Left lung (tissue), 10 donors: Measurements from ENCODE around the gene ARHGEF4. TPM values are rescaled to one million over a fixed set of nuclear protein-coding genes. Genes with fewer than 3 reads are reported as not detected.

ENCODE experiments used
- ATAC-seq: fragments of 200-7000 bp; cut with Tn5 transposase; one replicate; pipeline ENCODE4 v1.9.1; 2020; ENCODE audit warnings: moderate library complexity
- DNase-seq, 4 donors: peaks; one replicate each; pipeline ENCODE4 v3.0.0-alpha.2; 2013 to 2020
- H3K27ac ChIP-seq, 2 donors: fragments of 200-600 bp; sonication (generic) in 1 of 2; one replicate each; pipeline versions ENCODE4 v1.5.0 to v1.8.0; 2020 to 2021
- H3K27me3 ChIP-seq, 2 donors: fragments of 200-600 bp; sonication (generic) in 1 of 2; one replicate each; pipeline versions ENCODE4 v1.5.0 to v1.8.0; 2020 to 2021
- H3K36me3 ChIP-seq, 2 donors: fragments of 200-600 bp; sonication (generic) in 1 of 2; one replicate each; pipeline versions ENCODE4 v1.5.0 to v1.8.0; 2020 to 2021
- H3K4me1 ChIP-seq, 2 donors: fragments of 200-600 bp; one replicate each; pipeline ENCODE4 v1.8.0; 2021
- H3K4me3 ChIP-seq, 2 donors: fragments of 200-600 bp; sonication (generic) in 1 of 2; one replicate each; pipeline versions ENCODE4 v1.5.0 to v1.8.0; 2020 to 2021; ENCODE audit warnings: mild to moderate bottlenecking in 1 of 2
- H3K9me3 ChIP-seq, 2 donors: fragments of 200-600 bp; sonication (generic) in 1 of 2; one replicate each; pipeline versions ENCODE4 v1.5.0 to v1.8.0; 2020 to 2021
- intact Hi-C, 2 donors: fragments of 100-400 bp; cut with DNase I; formaldehyde crosslinking; loops; one replicate each; pipeline versions ENCODE4 v1.11.2 to v1.14.2; 2022
- polyA plus RNA-seq, 6 donors: library from polyadenylated mRNA; unstranded; fragments of 120-200 nt; gene quantifications; one replicate each; pipeline ENCODE4 v1.2.1, GENCODE V29; 2013; ENCODE audit not compliant: insufficient read length in 6 of 6
- total RNA-seq, 2 donors: library from RNA; stranded (reverse); fragmentation: NEBNext Ultra II Directional; extraction: Animal tissue kit (Norgen Biotek cat#: 25700); gene quantifications; one replicate each; pipeline ENCODE4 v1.2.1, GENCODE V29; 2021
- TF ChIP-seq, protein P1 (sequence below), 2 donors: fragments of 200-600 bp; sonication (generic) in 1 of 2; IDR thresholded peaks; one replicate each; pipeline versions ENCODE4 v1.5.0 to v1.8.0; 2021; ENCODE audit warnings: antibody characterized with exemption in 2 of 2
- donor health status: DM: no; HTN: yes; CAD: no.
- donor health status: DM: no; HTN: no; CAD: no.

Gene ARHGEF4
- total and polyA plus RNA-seq, 8 donors, result 1.7 to 4.3 (median 2.8) TPM

DNA sequence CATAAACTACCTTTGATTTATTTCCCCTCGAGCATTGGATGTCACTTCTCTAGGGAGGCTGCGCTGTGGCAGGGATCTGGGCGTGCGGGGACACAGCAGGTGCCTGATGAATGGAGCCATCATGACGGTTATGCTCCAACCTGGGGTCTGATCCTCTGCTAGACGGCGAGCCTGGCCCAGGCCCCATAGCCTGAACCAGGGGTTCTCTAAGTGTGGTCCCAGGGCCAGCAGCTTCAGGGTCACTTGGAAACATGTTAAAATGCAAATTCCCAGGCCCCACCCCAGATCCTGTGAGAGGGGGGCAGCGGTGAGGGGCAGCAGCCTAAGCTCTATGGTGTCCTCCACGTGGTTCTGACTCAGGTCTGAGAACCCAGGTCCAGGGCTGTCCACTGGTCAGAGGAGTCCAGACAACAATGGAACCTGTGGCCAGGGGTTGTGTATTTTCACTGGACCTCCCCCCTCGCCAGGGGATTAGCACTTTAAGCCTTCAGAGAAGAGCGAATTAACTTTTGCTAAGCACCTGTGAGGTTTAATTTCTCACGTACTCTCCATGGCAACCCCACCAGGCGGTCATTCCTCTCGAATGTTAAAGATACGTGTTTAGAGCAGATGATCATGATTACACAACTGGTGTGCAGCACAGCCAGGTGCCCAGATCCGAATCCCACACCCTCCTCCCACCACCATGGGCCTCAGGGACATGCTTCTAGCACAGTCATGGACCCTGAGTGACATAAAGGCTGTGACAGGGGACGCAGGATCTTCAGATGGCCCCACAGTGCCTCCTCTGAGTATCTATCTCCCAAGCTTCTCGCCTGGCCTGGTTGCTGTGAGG is 1.6 kb upstream of the ARHGEF4 start:
- no peak overlapping the region for H3K4me3 ChIP-seq
- H3K9me3 ChIP-seq, result no peaks in the 10 kb centered on the region
- peaks cover 38 to 84% of the 10 kb centered on the region in 2 donors for H3K27me3 ChIP-seq
- ATAC-seq, result no peak
- no peaks in the 10 kb centered on the region for H3K36me3 ChIP-seq
- intact Hi-C loops, result no loop called here
- peaks cover 0 to 11% of the 10 kb centered on the region in 2 donors for H3K4me1 ChIP-seq
- peak in 1 of 4 donors; percentile 49 for DNase-seq
- H3K27ac ChIP-seq, result no peak overlapping the region
- TF ChIP-seq, protein P1, sequence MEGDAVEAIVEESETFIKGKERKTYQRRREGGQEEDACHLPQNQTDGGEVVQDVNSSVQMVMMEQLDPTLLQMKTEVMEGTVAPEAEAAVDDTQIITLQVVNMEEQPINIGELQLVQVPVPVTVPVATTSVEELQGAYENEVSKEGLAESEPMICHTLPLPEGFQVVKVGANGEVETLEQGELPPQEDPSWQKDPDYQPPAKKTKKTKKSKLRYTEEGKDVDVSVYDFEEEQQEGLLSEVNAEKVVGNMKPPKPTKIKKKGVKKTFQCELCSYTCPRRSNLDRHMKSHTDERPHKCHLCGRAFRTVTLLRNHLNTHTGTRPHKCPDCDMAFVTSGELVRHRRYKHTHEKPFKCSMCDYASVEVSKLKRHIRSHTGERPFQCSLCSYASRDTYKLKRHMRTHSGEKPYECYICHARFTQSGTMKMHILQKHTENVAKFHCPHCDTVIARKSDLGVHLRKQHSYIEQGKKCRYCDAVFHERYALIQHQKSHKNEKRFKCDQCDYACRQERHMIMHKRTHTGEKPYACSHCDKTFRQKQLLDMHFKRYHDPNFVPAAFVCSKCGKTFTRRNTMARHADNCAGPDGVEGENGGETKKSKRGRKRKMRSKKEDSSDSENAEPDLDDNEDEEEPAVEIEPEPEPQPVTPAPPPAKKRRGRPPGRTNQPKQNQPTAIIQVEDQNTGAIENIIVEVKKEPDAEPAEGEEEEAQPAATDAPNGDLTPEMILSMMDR (IDR thresholded peaks at IDR 0.05), result no peak

DNA sequence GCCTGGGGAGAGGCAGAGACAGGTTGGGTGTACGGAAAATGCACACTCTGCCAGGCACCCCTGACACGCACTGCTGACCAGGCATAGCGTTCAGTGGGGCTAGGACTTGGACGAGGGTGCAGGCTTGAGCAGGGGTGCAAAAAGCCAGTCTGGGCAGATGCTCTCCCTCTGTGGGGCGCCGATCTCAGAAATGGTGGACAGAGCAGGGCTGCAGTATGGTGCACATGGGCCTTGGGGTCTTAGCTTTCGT is 1.0 kb upstream of the ARHGEF4 start:
- no peak overlapping the region for H3K4me3 ChIP-seq
- H3K36me3 ChIP-seq, result no peaks in the 10 kb centered on the region
- ATAC-seq (no peak), DNase-seq (peak in 1 of 4 donors; percentile 43)
- H3K4me1 ChIP-seq, result peaks cover 0 to 11% of the 10 kb centered on the region in 2 donors
- no peak overlapping the region for H3K27ac ChIP-seq
- TF ChIP-seq, protein P1 (IDR thresholded peaks at IDR 0.05), result no peak
- intact Hi-C loops, result no loop called here
- no peaks in the 10 kb centered on the region for H3K9me3 ChIP-seq
- peaks cover 38 to 90% of the 10 kb centered on the region in 2 donors for H3K27me3 ChIP-seq

DNA sequence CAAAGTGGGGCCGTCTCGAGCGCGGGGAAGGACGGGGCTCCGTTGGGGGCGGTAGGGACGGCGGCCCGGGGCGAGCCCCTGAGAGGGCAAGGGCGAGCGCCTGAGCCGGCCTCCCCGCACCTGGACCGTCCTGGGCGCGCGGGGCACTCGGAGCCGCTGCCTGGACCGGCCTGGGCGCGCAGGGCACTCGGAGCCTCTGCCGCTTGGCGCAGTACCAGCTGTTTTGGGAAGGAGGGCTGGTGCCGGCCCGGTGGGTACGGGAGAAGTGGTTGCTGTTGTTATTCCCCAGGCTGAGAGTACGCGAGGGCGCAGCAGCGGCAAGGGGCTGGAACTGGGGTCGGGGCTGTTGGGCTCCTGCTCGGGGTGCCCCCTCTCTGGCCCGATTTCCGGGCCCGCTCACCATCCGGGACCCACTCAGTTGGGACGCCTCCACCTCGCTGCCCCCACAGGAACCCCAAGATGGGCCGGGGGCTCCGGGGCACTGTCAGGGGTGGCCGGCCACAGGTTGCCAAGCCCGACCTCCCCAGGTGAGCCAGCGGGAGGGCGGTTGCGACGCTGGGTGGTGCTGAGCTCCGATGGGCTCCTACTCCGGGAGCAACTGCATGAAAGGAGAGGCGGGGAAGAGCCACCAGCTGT is 579 bp downstream of the ARHGEF4 start:
- Histone ChIP-seq H3K4me3 (peak overlapping the region in 1 of 2 donors; percentile 33), H3K9me3 (no peaks in the 10 kb centered on the region), H3K27ac (no peak overlapping the region), H3K27me3 (peaks cover 38 to 85% of the 10 kb centered on the region in 2 donors), H3K4me1 (peaks cover 0 to 11% of the 10 kb centered on the region in 2 donors), H3K36me3 (no peaks in the 10 kb centered on the region)
- intact Hi-C loops, result no loop called here
- DNase-seq (peak in 1 of 4 donors; percentile 70), ATAC-seq (peak; percentile 4)
- TF ChIP-seq, protein P1 (IDR thresholded peaks at IDR 0.05), result no peak

DNA sequence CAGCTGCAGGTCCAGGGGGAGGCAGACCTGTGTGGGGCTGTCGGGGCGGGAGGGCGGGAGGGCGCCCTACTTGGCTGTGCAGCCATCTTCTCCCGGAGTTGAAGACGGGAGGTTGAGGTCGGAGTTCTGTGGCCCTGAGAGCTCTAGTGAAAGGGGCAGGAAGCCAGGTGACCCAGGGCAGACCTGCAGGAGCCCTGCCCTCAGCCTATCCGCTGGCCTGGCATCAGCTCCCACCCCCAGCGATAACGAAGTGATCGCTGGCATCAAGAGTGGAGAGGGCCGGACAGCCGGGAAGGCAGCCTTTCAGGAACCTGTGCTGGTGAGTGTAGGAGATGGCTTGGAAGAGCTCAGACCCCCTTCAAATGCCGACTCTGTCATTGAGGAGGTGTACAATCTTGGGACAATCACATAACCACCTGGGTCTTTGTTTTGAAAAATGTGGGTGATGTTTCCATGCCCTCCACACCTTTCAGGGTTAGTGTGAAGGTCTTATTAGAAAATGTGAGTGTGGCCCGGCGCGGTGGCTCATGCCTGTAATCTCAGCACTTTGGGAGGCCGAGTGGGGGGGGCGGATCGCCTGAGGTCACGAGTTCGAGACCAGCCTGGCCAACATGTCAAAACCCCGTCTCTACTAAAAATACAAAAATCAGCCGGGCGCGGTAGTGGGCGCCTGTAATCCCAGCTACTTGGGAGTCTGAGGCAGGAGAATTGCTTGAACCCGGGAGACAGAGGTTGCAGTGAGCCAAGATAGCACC is 1.3 kb downstream of the ARHGEF4 start:
- intact Hi-C loops, result no loop called here
- no peak overlapping the region for H3K27ac ChIP-seq
- no peaks in the 10 kb centered on the region for H3K9me3 ChIP-seq
- DNase-seq (peak in 1 of 4 donors; percentile 45), ATAC-seq (no peak)
- H3K36me3 ChIP-seq, result no peaks in the 10 kb centered on the region
- TF ChIP-seq, protein P1 (IDR thresholded peaks at IDR 0.05), result no peak
- H3K4me3 ChIP-seq, result no peak overlapping the region
- H3K27me3 ChIP-seq, result peaks cover 38 to 84% of the 10 kb centered on the region in 2 donors
- peaks cover 0 to 11% of the 10 kb centered on the region in 2 donors for H3K4me1 ChIP-seq
